ENCODE data around the gene TMEM151B.

DNA sequence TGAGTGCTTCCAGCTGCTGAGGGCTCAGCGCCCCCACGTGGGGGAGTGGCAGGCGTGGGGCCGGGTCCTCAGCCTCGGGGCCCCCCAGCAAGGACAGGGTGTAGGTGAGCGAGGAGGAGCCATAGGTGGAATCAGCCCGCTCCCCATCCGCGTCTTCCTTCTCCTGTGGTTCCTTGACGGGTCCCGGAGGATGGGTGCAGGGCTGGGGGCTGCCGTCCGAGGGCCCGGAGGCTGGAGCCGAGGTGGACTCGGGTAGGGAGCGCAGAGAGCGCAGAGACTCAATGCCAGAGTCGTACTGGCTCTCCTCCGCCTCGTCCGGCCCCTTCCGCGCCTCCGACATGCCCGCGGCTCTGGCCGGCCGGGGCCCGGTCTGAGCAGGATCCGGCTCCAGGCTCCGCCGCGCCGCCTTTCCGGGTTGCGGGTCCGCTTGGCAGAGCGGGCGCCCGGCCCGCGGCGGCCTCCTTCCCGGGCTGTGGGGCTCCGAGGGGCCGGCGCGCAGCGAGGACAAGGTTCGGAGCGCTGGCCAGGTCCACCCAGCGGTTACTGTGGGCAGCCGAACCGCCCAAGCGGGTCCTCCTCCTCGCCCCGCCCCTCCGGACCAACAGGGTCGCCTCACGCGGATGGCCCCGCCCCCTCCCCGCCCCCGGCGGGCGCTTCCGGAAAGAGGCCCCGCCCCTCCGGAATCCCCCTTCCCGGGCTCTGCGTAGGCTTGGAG, 5.1 kb upstream of the TMEM151B start, which contains the start of gene NFKBIE:
- TF ChIP-seq RAD21 (IDR thresholded peaks at IDR 0.05; ENCODE audit: low read depth) (peak; percentile 50; the same call in 1 of the 2 replicates), CTCF (IDR thresholded peaks at IDR 0.05 in 2 of 3, conservative IDR thresholded peaks at IDR 0.05 in 1 of 3; ENCODE audit: borderline replicate concordance in 1 of 3, insufficient read depth in 1 of 3, low read depth in 2 of 3, low read length in 2 of 3) (peak; percentile 15 to 41 (median 35); a peak in 3 of 6 replicates), REST (IDR thresholded peaks at IDR 0.05; ENCODE audit: low read depth) (no peak), POLR2AphosphoS5 (IDR thresholded peaks at IDR 0.05; ENCODE audit: low read depth, low read length) (peak; percentile 95), FOSL1 (IDR thresholded peaks at IDR 0.05; ENCODE audit: low read depth) (no peak), POLR2A (IDR thresholded peaks at IDR 0.05; ENCODE audit: borderline replicate concordance, extremely low read depth, insufficient read depth, insufficient read length) (peak; percentile 72), EZH2phosphoT487 (IDR thresholded peaks at IDR 0.05; ENCODE audit: borderline replicate concordance) (no peak), ATF3 (IDR thresholded peaks at IDR 0.05) (no peak)

Data from HCT116 (cell line).